GM19043 (cell line): ENCODE measurements around the gene ATXN3L.

Experiments used
- ATAC-seq: cut with Tn5 transposase; IDR thresholded peaks from one replicate; pipeline ENCODE4 v1.9.1; 2021; ENCODE audit warnings: low read depth; ENCODE audit not compliant: unreplicated experiment

Gene ATXN3L

DNA sequence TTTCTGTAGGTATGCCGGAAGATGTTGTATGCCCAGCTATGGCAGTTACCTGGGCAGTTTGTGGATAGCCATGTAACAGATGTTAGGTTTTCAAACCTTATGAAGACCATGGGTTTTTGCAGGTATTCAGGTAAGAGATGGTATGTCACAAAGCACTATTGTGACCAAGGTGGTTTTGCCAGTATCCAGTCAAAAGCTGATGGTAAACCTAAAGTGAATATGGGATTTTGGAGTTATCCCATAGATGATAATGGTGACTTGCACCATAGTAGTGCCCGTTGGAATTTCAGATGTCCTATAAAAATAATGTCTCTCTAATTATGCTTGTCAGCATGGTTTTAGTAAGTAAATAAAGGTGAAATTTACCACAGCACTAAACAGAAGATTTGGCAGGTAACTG lies at the start of gene ATXN3L:
Gene ATXN3L, minus strand, starts transcription at position 101 of the 400 bp plus-strand sequence. CDS start 119 bp downstream, outside the sequence.
- ATAC-seq, result no peak

GRCh38 chrX:13369256-13370030 lies 49.6 kb upstream of the ATXN3L start:
- no peak for ATAC-seq

GRCh38 chrX:13367950-13368349 lies 48.1 kb upstream of the ATXN3L start:
- ATAC-seq, result no peak

GRCh38 chrX:13366698-13367097 lies 46.8 kb upstream of the ATXN3L start:
- no peak for ATAC-seq

GRCh38 chrX:13365161-13365560 lies 45.3 kb upstream of the ATXN3L start:
- ATAC-seq, result no peak

DNA sequence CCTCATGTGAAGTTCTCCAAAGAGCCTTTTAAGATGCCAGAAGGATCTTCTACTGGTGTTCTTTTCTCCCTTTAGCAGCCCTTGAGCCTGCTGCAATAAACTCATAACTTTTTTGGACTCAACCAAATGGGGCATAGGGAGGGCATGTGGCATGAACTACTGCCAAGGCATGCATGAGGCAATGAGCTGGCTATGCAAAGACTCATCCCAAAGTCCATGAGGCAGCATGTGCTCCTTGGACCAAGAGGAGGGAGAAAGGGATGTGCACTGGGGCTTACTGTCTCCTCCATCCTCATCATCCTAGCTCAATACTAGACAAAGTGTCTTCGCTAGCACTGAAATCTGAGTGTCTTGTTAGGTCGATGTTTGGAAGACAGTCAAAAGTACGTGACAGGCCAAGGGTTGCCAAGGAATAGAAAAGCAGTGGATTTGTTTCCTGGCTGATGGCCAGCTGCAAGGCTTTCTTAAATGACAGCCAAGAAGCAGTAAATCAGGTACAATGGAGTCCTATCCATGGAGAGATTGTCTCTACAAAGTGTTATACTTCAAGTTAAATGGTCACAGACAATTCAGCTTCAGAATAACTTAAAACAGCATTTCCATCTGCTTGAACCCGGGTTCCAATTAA lies 44.5 kb upstream of the ATXN3L start:
- ATAC-seq, result no peak

- ATAC-seq, result no peak
These were observed 40.3 kb upstream of the ATXN3L start for GRCh38 chrX:13360146-13360545.

DNA sequence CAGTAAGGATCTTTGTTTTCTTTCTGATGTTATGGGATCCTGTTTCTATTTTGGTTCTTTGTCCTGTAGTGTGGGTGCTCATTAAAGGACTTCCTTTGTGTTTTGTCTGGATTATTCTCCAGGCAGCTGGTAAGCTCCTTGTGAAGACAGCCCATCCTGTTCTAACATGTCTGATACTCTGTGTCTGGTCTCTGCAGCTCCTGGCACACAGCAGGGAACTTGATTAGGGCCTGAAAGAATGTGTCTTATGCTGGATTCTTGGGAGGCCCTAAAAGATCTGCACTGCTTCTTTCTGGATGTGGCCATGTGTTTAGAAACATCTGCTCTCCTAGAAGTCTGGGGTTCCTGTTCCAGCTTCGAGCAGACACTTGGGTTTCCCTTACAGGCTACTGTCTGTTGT lies 38.1 kb upstream of the ATXN3L start:
- ATAC-seq, result no peak

- no peak for ATAC-seq
These were observed 26.8 kb upstream of the ATXN3L start for GRCh38 chrX:13346646-13347045.

- no peak for ATAC-seq
These were observed 25.6 kb upstream of the ATXN3L start for GRCh38 chrX:13345438-13345837.

GRCh38 chrX:13345037-13345436 lies 25.2 kb upstream of the ATXN3L start:
- ATAC-seq, result no peak

DNA sequence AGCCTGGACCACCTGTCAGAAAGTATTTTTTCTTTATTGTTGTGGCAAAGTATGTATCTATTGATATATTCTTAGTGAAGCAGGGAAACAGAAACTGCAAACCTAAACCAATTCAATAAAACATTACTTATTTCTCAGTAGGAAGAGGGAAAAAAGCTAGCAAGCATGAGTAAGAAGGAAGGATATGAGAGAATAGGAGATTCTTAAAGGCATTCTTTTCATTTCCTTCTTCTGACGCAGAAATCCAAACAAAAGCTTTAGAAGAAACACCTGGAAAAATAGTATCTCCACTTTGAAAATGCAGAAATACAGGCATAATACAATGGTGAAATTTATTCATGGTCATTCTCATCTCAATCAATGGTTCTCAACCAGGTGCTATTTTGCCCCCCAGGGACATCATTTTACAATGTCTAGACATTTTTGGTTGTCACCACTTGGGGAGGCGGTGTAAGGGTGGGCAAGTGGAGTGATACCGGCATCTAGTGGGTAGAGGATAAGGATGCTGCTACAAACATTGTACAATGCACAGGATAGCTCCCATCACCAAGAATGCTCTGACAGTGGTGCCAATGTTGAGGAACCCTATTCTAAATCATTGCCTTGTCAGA lies 21.7 kb upstream of the ATXN3L start:
- ATAC-seq, result no peak

GRCh38 chrX:13340182-13340791 lies 20.4 kb upstream of the ATXN3L start:
- ATAC-seq, result no peak

GRCh38 chrX:13339607-13340006 lies 19.8 kb upstream of the ATXN3L start:
- ATAC-seq, result no peak

DNA sequence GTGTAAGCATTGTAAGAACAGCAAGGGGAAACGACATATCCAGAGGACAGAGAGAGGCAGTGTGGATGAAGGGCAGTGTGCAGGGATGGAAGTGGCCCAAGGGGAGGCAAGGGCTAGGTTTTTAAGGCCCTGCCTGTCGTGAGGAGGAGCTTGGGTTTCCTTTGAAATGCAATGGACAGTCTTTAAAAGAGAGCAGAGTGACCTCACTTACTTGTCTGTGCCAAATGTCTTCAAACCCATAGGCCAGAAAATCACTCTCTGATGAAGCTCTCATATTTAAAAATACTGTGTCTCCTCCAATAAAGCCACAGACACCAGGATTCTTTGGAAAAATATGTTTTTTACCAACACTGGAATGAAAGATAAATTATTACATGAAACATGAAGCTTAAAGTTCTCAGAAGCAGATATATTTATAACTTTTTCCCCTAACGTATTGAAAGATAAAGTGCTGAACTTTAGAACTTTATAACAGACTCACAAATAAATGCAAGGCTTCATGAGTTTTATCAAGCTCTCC lies 19.2 kb upstream of the ATXN3L start:
- ATAC-seq, result no peak

DNA sequence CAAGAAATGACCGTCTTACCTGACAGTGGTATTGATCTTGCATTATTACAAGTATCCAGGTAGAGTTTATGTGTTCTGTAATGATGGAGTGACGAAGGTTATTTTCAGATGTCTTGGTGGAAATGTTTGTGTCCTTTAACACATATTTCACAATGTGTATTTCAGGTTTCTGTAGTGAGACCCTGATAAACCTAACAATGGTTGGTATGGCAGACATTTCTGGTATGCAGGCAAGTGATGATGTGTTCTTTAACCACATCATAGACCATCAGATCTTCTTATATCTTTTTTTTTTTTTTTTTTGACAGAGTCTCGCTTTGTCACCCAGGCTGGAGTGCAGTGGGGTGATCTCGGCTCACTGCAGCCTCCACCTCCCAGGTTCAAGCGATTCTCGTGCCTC lies 14.6 kb upstream of the ATXN3L start:
- no peak for ATAC-seq

DNA sequence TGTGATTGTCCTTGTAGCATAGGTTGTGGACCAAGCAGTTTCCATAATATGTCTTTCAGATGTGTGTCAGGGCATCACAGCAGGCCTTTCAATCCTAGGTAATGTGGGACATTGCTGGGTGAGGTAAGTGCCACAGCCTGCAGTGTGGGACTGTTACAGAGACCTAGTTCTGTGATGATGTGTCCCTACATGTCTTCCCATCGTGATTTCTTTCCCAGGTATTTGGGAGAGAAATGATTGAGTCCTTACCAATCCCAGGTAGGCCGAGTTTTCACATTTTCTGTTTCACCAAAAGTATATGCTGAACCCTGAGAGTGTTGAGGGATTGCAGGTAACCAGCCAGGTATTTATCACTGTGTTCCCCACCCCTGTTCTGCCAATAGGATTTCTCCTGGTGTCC lies 10.6 kb upstream of the ATXN3L start:
- ATAC-seq, result no peak

DNA sequence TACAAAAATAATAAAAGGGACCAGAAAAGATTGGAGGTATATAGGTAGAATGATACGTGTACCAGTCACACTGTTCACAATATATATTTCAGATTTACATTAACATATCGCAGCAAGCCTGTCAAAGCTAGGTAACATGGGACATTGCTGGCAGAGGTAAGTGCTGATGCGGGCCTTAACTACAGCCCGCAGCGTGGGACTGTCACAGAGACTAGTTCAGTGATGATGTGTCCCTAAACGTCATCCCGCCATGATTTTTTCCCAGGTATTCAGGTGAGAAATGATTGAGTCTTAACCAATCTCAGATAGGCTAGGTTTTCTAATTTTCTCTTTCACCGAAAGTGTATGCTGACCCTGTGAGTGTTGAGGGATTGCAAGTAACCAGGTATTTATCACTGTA lies 7.8 kb upstream of the ATXN3L start:
- ATAC-seq, result no peak

DNA sequence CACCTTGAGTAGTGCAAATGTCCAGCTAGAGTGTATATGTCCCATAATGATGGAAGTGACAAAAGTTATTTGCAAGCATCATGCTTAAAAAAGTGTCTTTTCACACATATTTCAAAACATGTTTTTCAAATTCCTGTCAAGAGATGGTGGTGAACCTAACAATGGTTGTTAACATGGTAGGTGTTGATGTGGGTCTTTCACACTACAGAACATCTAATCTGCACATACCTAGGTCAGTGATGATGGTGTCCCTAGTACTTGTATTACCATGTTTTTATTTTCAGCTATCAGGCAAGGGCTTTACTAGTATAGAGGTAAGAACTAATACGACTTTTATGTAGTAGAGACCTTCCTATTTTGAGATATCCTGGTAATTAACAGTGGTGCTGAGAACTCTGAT lies 3.4 kb upstream of the ATXN3L start:
- ATAC-seq, result no peak

GRCh38 chrX:13317366-13317765 lies 2.5 kb downstream of the ATXN3L start:
- ATAC-seq, result no peak

- no peak for ATAC-seq
These were observed 8.3 kb downstream of the ATXN3L start for GRCh38 chrX:13311560-13311959.
